HG03520 (cell line): Measurements from ENCODE around the gene UVRAG.
"Not testable (repeated sequence)": the region's sequence is repeated elsewhere in the genome, so short reads cannot be mapped to it uniquely, and the experiment has no call there.

Experiments
- ATAC-seq: cut with Tn5 transposase; IDR thresholded peaks from one replicate; pipeline ENCODE4 v1.9.1; 2021; ENCODE audit warnings: mild to moderate bottlenecking, moderate library complexity; ENCODE audit not compliant: unreplicated experiment

UVRAG gene

DNA sequence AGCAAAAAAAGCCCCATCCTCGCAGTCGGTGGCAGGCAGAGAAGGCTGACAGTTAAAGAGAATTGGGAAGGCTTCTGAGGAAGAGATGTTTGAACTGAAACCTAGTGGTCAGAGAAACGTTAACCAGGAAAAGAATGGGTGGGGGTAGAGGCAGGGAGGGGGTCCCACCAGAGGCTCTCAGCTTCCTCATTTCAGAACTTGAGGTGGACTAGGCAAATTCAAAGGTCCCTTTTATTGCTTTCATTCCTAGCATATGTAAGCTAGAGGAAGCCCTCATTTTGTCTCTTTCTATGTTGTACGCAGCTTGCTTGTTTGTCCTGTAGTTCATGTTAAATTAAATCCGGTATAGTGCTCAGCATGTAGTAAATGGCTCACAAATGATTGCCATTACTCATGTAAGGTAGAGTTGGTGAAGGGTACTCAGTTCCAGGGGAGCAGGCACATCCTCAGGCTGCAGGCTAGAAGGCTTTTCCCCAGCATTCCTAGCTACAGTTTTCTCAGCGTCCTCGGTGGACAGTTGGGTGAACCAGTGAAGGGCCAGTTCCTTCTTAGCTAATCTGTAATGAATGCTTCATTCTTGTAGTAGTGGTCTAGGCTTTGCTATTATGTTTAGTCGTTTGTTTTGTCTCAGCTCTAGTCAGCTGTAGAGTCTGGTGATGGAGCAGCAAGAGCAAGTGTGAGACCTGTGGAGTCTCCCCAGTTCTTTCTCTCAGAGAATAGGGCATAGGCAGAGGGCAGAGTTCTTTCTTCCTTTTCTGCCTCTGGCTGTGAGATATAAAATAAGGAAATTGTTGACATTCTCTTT is 58.6 kb downstream of the UVRAG start:
- no peak for ATAC-seq

DNA sequence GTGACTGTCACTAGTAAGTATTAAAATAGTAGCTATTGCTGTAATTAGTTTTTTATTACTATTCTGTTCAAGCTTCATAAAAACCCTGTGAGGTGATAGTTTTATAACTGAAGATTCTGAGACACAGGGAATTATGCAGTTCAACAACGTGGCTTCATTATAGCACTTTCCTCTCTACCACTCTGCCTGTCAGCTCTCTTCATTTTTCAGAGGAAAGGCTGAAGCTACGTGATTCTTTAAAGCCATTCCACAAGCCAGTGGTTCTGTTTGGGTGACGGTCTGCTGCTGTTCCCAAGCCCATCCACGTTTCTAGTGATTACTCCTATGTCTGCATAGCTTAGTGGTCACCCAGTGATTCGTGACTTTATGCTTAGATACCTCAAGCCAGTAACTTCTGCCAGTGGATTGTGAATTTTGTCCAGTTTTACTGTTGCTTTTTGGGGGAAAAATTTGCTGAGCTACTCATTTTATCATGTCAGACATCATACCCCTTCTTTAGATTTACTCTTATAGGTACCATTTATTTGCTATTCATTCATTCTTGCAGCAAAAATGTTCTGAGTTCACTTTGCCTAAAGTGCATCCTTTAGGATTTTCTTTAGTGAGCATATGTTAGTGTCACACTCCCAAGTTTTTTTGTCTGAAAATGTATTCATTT is 59.8 kb downstream of the UVRAG start:
- no peak for ATAC-seq

DNA sequence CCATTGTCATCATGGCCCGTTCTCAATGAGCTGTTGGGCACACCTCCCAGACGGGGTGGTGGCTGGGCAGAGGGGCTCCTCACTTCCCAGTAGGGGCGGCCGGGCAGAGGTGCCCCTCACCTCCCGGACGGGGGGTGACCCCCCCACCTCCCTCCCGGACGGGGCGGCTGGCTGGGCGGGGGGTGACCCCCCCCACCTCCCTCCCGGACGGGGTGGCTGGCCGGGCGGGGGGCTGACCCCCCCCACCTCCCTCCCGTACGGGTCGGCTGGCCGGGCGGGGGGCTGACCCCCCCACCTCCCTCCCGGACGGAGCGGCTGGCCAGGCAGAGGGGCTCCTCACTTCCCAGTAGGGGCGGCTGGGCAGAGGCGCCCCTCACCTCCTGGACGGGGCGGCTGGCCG is 62.3 kb downstream of the UVRAG start:
- not testable (repeated sequence) for ATAC-seq

DNA sequence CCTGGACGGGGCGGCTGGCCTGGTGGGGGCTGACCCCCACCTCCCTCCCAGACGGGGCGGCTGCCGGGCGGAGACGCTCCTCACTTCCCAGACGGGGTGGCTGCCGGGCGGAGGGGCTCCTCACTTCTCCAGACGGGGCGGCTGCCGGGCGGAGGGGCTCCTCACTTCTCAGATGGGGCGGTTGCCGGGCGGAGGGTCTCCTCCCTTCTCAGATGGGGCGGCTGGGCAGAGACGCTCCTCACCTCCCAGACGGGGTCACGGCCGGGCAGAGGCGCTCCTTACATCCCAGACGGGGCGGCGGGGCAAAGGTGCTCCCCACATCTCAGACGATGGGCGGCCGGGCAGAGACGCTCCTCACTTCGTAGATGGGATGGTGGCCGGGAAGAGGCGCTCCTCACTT is 62.9 kb downstream of the UVRAG start:
- not testable (repeated sequence) for ATAC-seq

DNA sequence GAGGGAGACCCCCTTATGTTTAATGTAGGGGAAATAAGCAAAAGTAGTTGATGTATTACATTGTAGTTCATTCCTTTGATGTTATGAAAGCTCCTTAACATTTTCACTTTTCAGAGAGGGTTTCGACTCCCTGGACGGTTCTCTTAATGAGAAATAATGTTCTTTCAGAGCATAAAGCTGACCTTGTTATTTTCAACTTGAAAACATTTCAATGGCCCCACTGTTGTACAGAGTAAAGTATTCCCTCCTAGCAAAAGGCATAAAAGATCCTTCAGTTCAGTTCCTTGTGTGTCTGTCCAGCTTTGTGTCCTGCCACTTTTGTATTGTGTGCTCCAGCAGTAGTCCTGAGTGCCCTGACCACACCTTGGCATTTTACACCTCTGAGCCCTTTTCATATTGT is 63.9 kb downstream of the UVRAG start:
- ATAC-seq, result no peak

DNA sequence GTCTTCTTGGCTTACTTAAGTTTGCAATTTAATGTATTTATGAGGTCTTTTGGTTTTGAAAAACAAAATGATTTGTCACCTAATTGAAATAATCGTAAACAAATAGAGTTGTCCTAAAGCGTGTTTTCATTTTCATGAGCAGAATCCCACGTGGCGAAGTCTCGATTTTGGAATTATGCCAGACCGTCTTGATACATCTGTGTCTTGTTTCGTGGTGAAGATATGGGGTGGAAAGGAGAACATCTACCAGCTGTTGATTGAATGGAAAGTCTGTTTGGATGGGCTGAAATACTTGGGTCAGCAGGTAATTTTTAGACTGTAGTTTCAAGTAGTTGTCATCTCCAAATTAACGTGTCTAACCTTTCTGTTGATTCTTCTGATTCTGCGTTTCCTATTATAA is 64.7 kb downstream of the UVRAG start:
- ATAC-seq, result no peak

DNA sequence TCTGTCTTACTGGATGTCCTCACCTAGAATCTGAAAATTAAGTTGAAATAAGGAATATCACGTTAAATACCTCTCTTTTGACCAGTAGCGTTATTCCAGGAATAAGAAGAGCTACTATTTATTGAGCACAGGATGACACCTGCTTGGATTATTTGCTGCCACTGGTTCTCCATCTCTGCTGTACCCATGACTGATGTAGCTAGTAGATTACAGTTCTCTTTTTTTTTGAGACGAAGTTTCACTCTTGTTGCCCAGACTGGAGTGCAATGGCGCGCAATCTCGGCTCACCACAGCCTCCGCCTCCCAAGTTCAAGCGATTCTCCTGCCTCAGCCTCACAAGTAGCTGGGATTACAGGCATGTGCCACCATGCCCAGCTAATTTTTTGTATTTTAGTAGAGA is 65.3 kb downstream of the UVRAG start:
- ATAC-seq, result not testable (repeated sequence)

DNA sequence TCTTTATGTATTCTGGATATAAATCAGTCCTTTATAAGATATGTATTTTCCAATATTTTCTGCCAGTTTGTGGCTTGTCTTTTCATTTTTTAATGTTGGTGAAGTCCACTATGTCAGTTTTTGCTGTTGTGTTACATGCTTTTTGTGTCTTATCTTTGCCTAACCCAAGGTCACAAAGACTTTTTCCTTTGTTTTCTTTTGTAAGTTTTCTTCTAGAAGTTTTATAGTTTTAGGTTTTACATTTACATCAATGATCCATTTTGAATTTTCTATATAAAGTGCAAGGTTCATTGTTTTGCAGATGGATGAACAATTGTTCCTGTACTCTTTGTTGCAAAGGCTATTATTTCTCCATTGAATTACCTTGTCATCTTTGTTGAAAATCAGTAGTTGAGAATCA is 69.3 kb downstream of the UVRAG start:
- no peak for ATAC-seq

DNA sequence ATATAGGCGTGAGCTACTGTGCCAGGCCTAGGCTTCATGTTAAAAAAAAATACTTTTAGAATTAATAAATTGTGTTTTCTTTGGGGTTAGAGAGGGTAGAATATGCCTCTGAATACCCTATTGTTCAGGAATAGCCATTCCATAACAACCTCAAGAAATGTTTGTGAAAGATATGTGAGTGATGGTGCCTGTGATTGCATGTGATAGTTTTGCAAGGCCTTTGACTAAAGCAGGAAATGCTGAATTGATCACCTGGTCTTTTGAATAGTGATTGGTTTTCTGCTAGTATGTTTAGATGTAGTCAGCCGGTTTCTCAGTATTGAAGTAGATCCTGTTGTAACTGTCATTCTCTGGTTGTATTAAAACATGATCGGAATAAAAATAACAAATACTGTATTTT is 73.4 kb downstream of the UVRAG start:
- no peak for ATAC-seq

DNA sequence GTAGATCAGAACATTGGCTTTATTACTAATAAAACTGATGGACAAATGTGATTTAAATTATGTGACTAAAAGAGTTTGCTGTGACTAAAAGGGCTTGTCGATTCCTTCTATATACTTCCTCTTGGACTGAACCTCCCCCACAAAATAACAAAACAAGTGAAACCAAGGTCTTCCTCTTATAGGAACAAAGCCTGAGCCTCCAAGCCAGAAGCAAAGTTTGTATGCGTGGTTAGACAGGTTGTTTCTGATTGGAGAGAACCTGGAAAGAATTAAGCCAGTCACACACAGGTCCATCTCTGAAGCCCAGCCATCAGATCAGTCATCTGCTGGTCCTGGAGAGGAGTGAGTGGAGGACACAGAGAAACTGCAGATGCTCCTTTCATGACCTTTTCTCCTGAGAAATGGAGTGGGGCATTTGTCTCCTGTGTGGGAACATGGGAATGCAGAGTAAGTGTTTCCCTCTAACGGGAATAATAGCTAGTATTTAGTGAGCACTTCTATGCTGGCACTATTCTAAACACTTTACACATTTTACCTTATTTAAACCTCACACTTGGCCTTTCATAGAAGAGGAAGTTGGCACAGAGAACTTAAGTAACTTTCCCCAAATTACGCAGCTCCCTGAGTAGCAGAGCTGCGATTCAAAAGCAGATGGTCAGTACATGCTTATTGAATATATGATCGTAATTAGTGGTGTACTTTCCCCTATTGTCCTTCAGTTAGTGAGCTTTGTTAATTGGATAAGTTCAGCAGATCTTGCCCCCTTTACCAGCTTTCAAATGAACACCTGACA is 77.1 kb downstream of the UVRAG start:
- no peak for ATAC-seq

DNA sequence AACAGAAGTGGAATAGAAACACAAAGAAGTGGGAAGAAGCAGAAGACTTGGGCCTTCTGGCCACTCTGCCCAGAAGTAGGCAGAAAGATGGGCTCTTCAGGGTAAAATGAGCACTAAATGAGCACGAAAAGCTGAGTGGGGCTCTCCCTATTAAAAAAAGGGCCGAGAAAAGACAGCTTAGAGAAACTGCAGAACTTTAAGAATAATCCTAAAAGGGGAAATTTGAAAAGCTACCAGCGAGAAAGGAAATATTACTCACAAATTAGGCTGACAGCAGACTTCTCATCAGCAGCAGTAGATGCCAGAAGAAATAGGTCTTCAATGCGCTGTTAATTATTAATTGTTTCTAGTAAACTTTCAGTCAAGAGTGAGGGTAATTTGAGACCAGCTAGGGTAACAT is 78.2 kb downstream of the UVRAG start:
- ATAC-seq, result no peak

DNA sequence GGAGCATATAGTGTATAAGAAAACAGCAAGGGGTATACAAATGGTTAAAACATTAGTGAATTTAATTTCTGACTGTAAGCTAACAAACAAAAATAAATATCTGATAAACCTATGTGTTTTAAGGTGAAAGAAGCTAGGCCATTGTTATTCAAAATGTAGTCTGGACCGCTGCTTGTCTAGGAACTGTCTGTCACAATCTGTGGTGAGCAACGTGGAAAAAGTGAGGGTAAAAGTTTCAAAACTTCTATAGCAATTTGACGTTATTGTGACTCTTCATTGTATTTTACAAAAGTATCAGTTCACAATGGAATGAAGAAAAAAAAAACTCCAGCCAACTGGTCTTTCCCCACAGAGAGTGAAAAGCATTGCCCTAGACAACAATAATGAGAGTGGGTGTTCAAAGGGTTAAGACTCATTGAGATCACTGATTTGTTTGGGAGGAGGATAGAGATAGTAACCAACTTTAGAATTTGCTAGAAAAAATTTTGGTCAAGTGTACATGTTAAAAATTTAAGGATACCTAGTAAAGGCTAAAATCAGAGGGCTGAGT is 79.1 kb downstream of the UVRAG start:
- ATAC-seq, result no peak

DNA sequence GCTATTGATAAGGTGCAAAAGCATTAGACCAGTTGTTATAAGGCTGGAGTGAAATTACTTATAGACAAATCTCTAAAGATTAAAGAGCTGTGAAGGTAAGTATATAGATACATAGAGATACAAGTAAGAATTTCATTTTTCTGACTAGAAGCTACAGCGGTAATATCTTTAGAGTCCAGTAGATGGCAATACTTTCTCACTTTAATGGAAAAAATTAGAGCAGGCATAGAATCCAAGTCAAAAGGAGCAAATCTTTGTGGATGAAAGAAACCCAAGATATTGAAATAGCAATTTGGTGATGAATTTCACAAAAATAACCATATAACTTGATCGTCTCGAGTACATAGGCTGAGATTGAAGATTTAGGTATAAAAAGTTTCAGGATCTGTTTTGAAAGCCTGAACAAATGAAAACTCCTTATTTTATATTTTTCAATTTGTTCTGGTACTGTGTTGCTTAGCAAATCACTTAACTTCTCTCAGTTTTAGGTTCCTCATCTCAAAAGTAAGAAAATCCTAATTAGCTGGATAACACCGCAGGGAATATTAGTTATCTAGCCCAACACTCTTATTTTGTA is 81.9 kb downstream of the UVRAG start:
- ATAC-seq, result no peak

DNA sequence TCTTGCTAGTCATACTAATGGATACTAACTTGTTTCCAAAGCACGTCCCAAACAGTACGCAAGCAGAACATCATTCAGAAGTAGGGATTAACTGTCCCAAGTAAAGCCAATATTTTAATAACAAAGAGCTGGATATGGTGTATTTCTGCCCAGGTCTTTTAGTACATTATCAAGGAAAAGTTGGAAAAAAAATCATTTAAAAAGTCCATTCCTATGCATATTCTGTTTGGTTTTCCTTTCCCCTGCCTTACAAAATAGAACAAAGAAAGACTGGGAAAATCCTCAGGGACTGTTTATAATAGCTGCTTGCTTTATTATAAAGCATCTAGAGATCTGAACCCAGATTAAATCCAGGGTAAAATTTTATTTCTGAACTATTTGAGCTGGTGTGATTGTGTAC is 83.9 kb downstream of the UVRAG start:
- no peak for ATAC-seq

DNA sequence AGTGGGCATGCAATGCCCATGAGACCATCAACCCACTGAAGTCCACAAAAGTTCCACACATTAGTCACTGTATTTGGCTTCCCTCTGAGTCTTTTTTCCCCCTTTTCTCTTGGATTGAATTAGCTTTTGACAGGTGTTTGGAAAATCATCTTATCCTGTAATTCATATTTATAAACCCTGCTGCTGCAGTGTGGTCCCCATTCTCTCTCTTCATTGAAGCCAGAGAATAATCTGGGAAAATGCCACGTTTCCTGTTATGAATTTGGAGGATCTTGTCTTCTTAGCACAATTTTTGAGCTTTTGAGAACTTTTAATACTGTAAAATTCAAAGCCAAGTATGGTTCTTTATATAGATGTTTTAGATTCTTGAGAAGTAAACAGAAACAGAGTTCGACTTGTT is 84.8 kb downstream of the UVRAG start:
- no peak for ATAC-seq

DNA sequence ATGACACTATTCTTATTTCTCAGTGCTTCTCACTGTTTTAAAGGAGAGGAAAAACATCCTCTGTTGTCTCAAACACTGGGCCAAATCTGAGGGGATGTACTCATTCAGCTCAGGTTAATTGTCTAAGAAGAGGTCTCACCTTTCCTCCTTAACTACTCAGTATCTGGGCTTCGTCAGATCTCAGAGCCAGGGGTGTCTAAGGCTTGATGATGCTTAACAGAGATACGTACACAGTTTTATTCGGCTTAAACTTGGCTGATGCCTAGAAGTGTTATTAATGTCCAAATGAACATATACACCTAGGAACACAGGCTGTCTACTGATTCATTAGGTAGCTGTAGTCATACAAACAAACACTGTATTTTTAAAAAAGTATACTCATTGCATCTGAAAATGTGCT is 85.8 kb downstream of the UVRAG start:
- no peak for ATAC-seq

DNA sequence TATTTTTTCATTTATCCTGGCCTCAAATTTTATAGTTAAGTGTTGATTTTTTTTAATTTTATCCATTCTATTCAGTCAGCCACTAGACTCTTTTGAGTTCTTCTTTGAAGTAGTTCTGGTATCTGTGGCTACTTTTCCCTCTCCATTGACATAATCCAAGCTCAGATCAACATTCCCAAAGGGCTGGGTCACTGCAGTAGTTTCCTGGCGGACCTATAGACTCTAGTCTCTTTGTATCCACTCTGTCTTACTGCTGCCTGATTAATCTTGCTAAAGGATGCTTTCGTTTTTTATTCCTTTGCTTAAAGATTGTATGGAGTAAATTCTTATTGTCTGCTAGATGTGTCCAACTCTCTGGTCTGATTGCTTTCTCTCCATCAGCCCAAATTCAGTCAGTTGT is 87.6 kb downstream of the UVRAG start:
- ATAC-seq, result no peak

DNA sequence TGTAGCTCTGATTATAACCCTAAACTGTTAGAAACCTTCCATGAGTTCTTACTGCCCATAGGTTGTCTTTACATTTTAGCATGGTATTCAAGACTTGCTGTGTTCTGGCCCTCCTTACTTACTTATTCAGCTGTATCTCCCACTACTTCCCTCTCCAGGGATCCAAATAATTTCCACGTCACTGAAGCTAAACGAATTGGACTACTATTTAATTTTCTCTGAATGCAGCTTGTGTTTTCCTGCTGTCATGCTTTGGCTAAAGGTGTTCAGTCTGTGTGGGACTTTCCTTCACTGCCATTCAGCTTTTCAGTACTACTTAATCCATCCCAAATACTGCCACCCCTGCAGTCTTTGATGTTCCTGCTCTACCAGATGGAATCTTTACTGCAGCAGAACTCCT is 88.3 kb downstream of the UVRAG start:
- ATAC-seq, result no peak

DNA sequence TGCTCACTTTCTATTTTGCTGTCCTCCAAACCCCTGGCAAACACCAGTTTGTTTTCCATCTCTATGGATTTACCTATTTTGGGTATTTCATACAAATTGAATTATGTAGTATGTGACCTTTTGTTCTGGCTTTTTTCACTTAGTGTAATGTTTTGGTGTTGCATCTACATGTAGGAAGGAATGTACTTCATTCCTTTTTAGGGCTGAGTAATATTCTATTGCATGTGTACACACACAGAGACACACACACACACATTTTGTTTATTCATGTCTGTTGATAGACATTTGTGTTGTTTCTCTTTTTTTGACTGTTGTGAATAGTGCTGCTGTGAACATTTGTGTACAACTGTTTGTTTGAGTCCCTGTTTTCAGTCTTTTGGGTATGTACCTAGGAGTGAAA is 90.4 kb downstream of the UVRAG start:
- no peak for ATAC-seq

DNA sequence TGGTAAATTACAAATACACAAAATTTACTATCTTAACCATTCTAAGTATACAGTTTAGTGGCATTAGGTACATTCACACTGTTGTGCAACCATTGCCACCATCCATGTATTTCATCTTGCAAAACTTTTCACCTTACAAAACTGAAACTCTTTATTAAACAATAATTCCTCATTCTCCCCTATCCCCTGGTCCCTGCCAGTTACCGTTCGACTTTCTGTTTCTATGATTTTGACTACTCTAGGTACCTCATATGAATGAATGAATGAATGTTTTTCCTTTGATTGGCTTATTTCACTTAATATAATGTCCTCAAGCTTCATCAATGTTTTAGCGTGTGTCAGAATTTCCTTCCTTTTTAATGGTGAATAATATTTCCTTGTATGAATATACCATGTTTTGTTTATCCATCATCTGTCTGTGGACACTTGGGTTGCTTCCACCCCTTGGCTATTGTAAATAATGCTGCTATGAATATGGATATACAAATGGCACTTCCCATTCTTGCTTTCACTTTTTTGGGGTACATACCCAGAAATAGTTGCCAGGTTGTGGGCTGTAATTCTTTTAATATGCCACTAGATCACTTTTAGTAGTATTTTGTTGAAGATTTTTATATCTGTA is 93.0 kb downstream of the UVRAG start:
- no peak for ATAC-seq
